OCI-LY3 (cell line): ENCODE results near the gene CACNG7.

Experiments
- EZH2phosphoT487 ChIP-seq: fragments of 200-600 bp; shearing (Covaris generic); IDR thresholded peaks from 2 replicates; pipeline ENCODE4 v1.6.1; 2018; ENCODE audit warnings: antibody characterized with exemption, mixed run types, low read depth
- TF ChIP-seq, protein P1 (sequence below): fragments of 200-600, 300-600 bp; sonication (generic); IDR thresholded peaks from 2 replicates; pipeline ENCODE4 v1.5.1; 2014; ENCODE audit warnings: antibody characterized with exemption, low read length, low read depth

DNA sequence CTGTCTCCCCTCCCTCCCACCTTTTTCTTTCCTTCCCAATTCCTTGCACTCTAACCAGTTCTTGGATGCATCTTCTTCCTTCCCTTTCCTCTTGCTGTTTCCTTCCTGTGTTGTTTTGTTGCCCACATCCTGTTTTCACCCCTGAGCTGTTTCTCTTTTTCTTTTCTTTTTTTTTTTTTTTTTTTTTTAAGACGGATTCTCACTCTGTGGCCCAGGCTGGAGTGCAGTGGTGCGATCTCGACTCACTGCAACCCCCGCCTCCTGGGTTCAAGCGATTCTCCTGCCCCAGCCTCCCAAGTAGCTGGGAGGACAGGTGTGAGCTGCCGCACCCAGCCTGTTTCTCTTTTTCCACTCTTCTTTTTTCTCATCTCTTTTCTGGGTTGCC lies 34.5 kb upstream of the CACNG7 start:
- TF ChIP-seq, protein P1, sequence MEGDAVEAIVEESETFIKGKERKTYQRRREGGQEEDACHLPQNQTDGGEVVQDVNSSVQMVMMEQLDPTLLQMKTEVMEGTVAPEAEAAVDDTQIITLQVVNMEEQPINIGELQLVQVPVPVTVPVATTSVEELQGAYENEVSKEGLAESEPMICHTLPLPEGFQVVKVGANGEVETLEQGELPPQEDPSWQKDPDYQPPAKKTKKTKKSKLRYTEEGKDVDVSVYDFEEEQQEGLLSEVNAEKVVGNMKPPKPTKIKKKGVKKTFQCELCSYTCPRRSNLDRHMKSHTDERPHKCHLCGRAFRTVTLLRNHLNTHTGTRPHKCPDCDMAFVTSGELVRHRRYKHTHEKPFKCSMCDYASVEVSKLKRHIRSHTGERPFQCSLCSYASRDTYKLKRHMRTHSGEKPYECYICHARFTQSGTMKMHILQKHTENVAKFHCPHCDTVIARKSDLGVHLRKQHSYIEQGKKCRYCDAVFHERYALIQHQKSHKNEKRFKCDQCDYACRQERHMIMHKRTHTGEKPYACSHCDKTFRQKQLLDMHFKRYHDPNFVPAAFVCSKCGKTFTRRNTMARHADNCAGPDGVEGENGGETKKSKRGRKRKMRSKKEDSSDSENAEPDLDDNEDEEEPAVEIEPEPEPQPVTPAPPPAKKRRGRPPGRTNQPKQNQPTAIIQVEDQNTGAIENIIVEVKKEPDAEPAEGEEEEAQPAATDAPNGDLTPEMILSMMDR: no peak
- no peak for TF ChIP-seq EZH2phosphoT487
